ENCODE results near the gene SHB. TPM values are rescaled to one million over a fixed set of nuclear protein-coding genes. Genes with fewer than 3 reads are reported as not detected.
A peak's percentile ranks its signal among the peaks of the same experiment; 100 is the strongest.

The SHB gene
- total and polyA plus RNA-seq, 2 of the 8 experiments (the other 6 are each of a cell fraction or from before 2014, with no cell fraction given) = 4.1 to 12.6 TPM

DNA sequence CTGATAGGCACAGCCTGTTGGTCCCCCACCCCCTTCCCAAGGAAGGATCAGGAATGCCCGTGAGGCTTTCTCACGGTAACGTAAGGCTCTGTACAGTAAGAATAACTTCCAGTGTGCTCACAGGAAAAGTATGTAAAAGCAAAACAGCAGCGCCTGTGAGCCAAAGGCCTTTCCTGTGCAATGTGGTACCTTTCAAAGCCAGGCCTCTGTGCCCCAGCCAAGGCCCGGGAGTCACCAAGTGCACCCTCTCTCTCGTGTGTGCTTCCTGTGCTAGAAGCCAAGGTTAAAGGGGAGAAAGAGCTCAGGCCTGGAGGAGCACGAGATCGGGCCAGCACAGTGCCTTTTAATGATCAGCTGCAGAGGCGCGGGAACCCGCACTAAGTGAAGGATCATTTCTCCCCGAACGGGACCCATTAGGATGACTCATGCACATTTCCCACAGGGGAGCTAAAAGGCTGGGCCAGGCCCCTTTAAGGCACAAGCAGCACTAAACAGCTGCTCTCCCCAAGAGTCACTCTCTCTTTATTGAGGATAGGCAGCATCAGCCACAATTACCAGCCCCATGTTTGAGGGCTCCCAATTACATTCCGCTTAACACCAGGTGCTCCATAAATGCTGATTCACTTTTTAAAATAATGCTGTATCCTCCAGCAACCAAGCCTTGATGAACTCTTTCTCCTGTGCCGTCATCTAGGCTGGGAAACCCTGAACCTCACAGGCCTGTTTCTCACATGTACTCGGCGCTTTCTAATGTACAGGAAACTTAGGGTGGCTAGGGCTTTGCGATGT is 42.8 kb downstream of the SHB start (continued):
- TF ChIP-seq, protein P1, sequence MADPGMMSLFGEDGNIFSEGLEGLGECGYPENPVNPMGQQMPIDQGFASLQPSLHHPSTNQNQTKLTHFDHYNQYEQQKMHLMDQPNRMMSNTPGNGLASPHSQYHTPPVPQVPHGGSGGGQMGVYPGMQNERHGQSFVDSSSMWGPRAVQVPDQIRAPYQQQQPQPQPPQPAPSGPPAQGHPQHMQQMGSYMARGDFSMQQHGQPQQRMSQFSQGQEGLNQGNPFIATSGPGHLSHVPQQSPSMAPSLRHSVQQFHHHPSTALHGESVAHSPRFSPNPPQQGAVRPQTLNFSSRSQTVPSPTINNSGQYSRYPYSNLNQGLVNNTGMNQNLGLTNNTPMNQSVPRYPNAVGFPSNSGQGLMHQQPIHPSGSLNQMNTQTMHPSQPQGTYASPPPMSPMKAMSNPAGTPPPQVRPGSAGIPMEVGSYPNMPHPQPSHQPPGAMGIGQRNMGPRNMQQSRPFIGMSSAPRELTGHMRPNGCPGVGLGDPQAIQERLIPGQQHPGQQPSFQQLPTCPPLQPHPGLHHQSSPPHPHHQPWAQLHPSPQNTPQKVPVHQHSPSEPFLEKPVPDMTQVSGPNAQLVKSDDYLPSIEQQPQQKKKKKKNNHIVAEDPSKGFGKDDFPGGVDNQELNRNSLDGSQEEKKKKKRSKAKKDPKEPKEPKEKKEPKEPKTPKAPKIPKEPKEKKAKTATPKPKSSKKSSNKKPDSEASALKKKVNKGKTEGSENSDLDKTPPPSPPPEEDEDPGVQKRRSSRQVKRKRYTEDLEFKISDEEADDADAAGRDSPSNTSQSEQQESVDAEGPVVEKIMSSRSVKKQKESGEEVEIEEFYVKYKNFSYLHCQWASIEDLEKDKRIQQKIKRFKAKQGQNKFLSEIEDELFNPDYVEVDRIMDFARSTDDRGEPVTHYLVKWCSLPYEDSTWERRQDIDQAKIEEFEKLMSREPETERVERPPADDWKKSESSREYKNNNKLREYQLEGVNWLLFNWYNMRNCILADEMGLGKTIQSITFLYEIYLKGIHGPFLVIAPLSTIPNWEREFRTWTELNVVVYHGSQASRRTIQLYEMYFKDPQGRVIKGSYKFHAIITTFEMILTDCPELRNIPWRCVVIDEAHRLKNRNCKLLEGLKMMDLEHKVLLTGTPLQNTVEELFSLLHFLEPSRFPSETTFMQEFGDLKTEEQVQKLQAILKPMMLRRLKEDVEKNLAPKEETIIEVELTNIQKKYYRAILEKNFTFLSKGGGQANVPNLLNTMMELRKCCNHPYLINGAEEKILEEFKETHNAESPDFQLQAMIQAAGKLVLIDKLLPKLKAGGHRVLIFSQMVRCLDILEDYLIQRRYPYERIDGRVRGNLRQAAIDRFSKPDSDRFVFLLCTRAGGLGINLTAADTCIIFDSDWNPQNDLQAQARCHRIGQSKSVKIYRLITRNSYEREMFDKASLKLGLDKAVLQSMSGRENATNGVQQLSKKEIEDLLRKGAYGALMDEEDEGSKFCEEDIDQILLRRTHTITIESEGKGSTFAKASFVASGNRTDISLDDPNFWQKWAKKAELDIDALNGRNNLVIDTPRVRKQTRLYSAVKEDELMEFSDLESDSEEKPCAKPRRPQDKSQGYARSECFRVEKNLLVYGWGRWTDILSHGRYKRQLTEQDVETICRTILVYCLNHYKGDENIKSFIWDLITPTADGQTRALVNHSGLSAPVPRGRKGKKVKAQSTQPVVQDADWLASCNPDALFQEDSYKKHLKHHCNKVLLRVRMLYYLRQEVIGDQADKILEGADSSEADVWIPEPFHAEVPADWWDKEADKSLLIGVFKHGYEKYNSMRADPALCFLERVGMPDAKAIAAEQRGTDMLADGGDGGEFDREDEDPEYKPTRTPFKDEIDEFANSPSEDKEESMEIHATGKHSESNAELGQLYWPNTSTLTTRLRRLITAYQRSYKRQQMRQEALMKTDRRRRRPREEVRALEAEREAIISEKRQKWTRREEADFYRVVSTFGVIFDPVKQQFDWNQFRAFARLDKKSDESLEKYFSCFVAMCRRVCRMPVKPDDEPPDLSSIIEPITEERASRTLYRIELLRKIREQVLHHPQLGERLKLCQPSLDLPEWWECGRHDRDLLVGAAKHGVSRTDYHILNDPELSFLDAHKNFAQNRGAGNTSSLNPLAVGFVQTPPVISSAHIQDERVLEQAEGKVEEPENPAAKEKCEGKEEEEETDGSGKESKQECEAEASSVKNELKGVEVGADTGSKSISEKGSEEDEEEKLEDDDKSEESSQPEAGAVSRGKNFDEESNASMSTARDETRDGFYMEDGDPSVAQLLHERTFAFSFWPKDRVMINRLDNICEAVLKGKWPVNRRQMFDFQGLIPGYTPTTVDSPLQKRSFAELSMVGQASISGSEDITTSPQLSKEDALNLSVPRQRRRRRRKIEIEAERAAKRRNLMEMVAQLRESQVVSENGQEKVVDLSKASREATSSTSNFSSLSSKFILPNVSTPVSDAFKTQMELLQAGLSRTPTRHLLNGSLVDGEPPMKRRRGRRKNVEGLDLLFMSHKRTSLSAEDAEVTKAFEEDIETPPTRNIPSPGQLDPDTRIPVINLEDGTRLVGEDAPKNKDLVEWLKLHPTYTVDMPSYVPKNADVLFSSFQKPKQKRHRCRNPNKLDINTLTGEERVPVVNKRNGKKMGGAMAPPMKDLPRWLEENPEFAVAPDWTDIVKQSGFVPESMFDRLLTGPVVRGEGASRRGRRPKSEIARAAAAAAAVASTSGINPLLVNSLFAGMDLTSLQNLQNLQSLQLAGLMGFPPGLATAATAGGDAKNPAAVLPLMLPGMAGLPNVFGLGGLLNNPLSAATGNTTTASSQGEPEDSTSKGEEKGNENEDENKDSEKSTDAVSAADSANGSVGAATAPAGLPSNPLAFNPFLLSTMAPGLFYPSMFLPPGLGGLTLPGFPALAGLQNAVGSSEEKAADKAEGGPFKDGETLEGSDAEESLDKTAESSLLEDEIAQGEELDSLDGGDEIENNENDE (IDR thresholded peaks at IDR 0.05; ENCODE audit: insufficient replicate concordance, low read length) = no peak
- TF ChIP-seq MAFK (IDR thresholded peaks at IDR 0.05; ENCODE audit: low read depth, low read length) (peak; percentile 32; the same call in 1 of the 2 replicates), BRCA1 (IDR thresholded peaks at IDR 0.05; ENCODE audit: low read depth, low read length) (no peak), RNF2 (IDR thresholded peaks at IDR 0.05; ENCODE audit: borderline replicate concordance, low read depth, low read length, missing control alignments, poor library complexity, severe bottlenecking) (no peak), TAF7 (optimal IDR thresholded peaks at IDR 0.05; ENCODE audit: borderline replicate concordance, low read depth, low read length) (no peak), JUN (IDR thresholded peaks at IDR 0.05; ENCODE audit: low read depth, low read length) (no peak), FOSL1 (IDR thresholded peaks at IDR 0.05; ENCODE audit: insufficient read depth, low read depth, low read length) (no peak), HDAC6 (IDR thresholded peaks at IDR 0.05; ENCODE audit: low read depth, low read length) (no peak)
- TF ChIP-seq, protein P2, sequence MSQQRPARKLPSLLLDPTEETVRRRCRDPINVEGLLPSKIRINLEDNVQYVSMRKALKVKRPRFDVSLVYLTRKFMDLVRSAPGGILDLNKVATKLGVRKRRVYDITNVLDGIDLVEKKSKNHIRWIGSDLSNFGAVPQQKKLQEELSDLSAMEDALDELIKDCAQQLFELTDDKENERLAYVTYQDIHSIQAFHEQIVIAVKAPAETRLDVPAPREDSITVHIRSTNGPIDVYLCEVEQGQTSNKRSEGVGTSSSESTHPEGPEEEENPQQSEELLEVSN (IDR thresholded peaks at IDR 0.05) = peak; percentile 27; the same call in 1 of the 2 replicates
